ENCODE results near the gene MTA3.
"Not testable (repeated sequence)": the region's sequence is repeated elsewhere in the genome, so short reads cannot be mapped to it uniquely, and the experiment has no call there.

The MTA3 gene

DNA sequence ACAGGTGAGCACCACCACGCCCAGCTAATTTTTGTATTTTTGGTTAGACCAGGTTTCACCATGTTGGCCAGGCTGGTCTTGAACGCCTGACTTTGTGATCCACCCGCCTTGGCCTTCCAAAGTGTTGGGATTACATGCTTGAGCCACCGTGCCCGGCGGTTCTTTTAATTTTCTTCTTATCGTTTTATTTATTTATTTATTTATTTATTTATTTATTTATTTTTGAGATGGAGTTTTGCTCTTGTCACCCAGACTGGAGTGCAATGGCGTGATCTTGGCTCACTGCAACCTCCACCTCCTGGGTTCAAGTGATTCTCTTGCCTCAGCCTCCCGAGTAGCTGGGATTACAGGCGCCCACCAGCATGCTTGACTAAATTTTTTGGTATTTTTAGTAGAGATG is 59.6 kb downstream of the MTA3 start:
- WGBS (ENCODE audit: insufficient coverage, insufficient read length), result no CpG with 5 or more reads among the region's 10 CpGs
- not testable (repeated sequence) for H3K27ac ChIP-seq (ENCODE audit: low read length); H3K4me1 ChIP-seq (ENCODE audit: control insufficient read depth, insufficient read depth, low read length); H3K9me3 ChIP-seq (ENCODE audit: control insufficient read depth, insufficient read depth, low read length); H3K27me3 ChIP-seq (ENCODE audit: control insufficient read depth, insufficient read depth, low read length); DNase-seq (ENCODE audit: low read depth, low spot score); H3K4me3 ChIP-seq (ENCODE audit: low read length); H3K36me3 ChIP-seq (ENCODE audit: control insufficient read depth, insufficient read depth, low read length)

DNA sequence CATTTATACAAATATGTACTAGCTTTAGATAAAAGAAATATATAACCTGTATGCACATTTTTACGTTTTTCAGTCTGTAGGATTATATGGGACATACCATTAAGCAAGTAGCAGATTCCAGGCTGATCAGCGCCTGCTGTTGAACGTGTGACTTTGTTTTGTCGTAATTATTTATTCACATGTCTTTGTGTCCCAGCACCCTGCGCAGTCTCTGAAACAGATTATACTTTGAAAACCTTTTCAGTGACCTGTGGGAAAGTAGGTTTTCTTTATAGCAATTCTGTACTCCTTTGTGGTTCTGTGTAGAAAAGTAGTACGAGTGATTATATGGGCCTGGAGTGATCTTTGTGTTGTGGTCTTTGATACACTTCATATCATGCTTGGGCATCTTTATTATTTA is 68.5 kb downstream of the MTA3 start:
- Histone ChIP-seq H3K36me3 (ENCODE audit: control insufficient read depth, insufficient read depth, low read length) (no peaks in the 10 kb centered on the region), H3K27me3 (ENCODE audit: control insufficient read depth, insufficient read depth, low read length) (no peaks in the 10 kb centered on the region), H3K4me1 (ENCODE audit: control insufficient read depth, insufficient read depth, low read length) (no peaks in the 10 kb centered on the region), H3K4me3 (ENCODE audit: low read length) (no peak overlapping the region), H3K9me3 (ENCODE audit: control insufficient read depth, insufficient read depth, low read length) (no peaks in the 10 kb centered on the region), H3K27ac (ENCODE audit: low read length) (no peak overlapping the region)
- no CpG with 5 or more reads among the region's 6 CpGs for WGBS (ENCODE audit: insufficient coverage, insufficient read length)
- DNase-seq (ENCODE audit: low read depth, low spot score), result no peak

DNA sequence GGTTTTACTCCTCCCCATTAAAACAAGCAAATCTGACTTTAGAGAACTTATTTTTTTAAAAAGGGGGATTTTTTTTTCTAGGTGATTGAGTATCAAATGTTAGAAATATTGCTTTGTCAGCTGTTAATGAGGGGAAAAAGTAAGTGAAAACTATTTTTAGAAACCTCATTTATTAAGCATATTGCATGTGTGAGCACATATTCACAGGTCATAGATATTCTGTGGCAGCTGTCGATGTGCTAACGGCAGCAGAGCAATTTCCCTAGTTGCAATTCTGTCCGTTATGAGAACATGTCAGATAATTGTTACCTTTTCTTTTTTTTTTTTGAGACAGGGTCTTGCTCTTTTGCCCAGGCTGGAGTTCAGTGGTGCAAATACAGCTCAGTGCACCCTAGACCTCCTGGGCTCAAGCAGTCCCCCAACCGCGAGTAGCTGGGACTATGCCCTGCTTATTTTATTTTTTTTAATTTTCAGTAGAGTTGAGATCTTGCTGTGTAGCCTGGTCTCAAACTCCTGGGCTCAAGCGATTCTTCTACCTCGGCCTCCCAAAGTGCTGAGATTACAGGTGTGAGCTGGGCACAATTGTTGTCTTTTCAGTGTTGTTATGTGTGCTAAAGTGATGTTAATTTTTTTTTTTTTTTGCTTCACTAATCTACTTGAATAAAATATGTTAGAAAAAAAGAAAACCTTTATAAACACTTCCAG is 69.8 kb downstream of the MTA3 start:
- no peak for DNase-seq (ENCODE audit: low read depth, low spot score)
- Histone ChIP-seq H3K9me3 (ENCODE audit: control insufficient read depth, insufficient read depth, low read length) (no peaks in the 10 kb centered on the region), H3K36me3 (ENCODE audit: control insufficient read depth, insufficient read depth, low read length) (no peaks in the 10 kb centered on the region; the same call in 1 of the 2 replicates), H3K27ac (ENCODE audit: low read length) (no peak overlapping the region), H3K4me1 (ENCODE audit: control insufficient read depth, insufficient read depth, low read length) (no peaks in the 10 kb centered on the region), H3K27me3 (ENCODE audit: control insufficient read depth, insufficient read depth, low read length) (no peaks in the 10 kb centered on the region), H3K4me3 (ENCODE audit: low read length) (no peak overlapping the region)
- whole genome bisulfite sequencing (ENCODE audit: insufficient coverage, insufficient read length), result no CpG with 5 or more reads among the region's 7 CpGs

DNA sequence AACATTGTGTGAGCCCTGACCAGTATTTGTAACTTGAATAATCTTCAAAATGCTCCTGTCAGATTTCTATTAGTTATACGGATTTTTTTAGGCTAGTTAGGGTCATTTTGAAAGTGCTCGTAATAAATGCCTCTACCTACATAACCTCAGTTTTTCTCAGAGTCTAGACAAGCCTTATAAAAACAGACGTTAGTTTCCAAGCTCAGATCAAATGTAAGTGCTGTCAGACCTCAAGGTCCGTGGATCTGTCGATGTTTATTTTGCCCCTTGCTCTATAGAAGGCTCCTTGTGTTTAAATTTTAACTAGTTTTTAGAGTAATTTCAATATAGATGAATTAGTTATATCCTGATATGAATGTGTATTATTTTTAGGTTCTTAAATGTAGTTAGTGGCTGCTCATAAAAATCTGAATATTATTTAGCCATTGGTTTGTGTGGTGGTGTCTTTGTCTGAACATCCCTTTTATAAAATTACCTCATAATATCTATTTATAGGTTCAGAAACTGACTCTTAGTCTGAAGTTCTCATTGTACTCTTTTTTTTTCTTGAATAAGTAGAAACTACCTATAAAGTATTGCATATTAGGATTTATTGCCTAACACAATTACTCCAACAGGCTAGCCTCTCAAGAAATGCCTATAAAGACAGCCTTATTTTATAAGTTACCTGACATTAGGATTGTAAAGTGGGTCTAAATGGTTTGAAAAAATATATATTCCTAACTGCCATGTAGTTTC is 71.1 kb downstream of the MTA3 start:
- no CpG with 5 or more reads among the region's 5 CpGs for WGBS (ENCODE audit: insufficient coverage, insufficient read length)
- Histone ChIP-seq H3K9me3 (ENCODE audit: control insufficient read depth, insufficient read depth, low read length) (no peaks in the 10 kb centered on the region), H3K4me1 (ENCODE audit: control insufficient read depth, insufficient read depth, low read length) (no peaks in the 10 kb centered on the region), H3K4me3 (ENCODE audit: low read length) (no peak overlapping the region), H3K27ac (ENCODE audit: low read length) (no peak overlapping the region), H3K27me3 (ENCODE audit: control insufficient read depth, insufficient read depth, low read length) (no peaks in the 10 kb centered on the region), H3K36me3 (ENCODE audit: control insufficient read depth, insufficient read depth, low read length) (no peaks in the 10 kb centered on the region; the same call in 1 of the 2 replicates)
- no peak for DNase-seq (ENCODE audit: low read depth, low spot score)

DNA sequence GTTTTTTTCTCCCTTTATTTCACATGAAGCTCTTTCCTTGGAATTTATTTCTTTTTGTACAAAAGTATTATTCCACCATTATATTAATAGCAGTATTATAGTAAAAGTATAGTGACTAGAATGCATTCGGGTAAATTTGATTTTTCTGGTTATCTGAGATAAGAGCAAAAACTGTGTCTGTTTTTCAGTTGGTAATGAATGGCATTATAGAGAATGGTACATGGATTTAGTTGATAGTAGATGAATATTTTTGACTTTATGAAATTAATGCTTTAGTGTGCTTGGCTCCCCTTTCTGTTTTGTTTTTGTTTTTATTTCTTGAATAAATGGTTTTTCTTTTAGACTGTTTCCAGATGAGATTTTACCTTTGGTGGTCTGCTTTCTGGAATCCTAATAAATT is 71.8 kb downstream of the MTA3 start:
- no peaks in the 10 kb centered on the region for H3K9me3 ChIP-seq (ENCODE audit: control insufficient read depth, insufficient read depth, low read length)
- H3K27ac ChIP-seq (ENCODE audit: low read length), result no peak overlapping the region
- H3K4me1 ChIP-seq (ENCODE audit: control insufficient read depth, insufficient read depth, low read length), result no peaks in the 10 kb centered on the region
- no peaks in the 10 kb centered on the region; the same call in 1 of the 2 replicates for H3K36me3 ChIP-seq (ENCODE audit: control insufficient read depth, insufficient read depth, low read length)
- no peaks in the 10 kb centered on the region for H3K27me3 ChIP-seq (ENCODE audit: control insufficient read depth, insufficient read depth, low read length)
- no CpG with 5 or more reads among the region's 1 CpG for WGBS (ENCODE audit: insufficient coverage, insufficient read length)
- no peak for DNase-seq (ENCODE audit: low read depth, low spot score)
- no peak overlapping the region for H3K4me3 ChIP-seq (ENCODE audit: low read length)

DNA sequence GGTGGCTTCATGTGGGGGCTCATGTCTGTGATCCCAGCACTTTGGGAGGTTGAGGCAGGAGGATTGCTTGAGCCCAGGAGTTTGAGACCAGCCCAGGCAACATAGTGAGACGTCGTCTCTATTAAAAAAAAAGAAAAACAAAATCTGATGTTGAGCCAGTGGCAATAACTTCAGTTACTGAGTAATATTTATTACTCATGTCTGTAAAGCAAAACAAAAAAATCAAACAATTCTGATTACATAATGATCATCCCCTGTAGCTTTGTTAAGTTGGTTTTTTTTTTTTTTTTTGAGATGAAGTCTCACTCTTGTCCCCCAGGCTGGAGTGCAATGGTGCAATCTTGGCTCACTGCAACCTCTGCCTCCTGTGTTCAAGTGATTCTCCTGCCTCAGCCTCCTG is 73.9 kb downstream of the MTA3 start:
- H3K36me3 ChIP-seq (ENCODE audit: control insufficient read depth, insufficient read depth, low read length), result not testable (repeated sequence)

DNA sequence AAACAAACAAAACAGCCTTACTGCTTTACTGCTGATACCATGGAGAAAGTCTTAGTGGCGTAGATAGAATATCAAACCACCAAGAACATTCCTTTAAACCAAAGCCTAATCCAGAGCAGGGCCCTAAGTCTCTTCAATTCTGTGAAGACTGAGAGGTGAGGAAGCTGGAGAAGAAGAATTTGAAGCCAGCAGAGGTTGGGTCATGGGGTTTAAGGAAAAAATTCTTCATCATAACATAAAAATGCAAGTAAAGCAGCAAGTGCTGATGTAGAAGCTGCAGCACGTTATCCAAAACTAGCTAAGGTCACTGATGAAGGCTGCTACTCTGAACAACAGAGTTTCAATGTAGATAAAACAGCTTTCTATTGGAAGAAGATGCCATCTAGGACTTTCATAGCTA is 77.1 kb downstream of the MTA3 start:
- no peak for DNase-seq (ENCODE audit: low read depth, low spot score)
- WGBS (ENCODE audit: insufficient coverage, insufficient read length), result no CpG with 5 or more reads among the region's 2 CpGs
- H3K4me1 ChIP-seq (ENCODE audit: control insufficient read depth, insufficient read depth, low read length), result no peaks in the 10 kb centered on the region
- no peaks in the 10 kb centered on the region; the same call in 1 of the 2 replicates for H3K36me3 ChIP-seq (ENCODE audit: control insufficient read depth, insufficient read depth, low read length)
- no peaks in the 10 kb centered on the region for H3K9me3 ChIP-seq (ENCODE audit: control insufficient read depth, insufficient read depth, low read length)
- no peak overlapping the region for H3K4me3 ChIP-seq (ENCODE audit: low read length)
- H3K27me3 ChIP-seq (ENCODE audit: control insufficient read depth, insufficient read depth, low read length), result no peaks in the 10 kb centered on the region
- no peak overlapping the region for H3K27ac ChIP-seq (ENCODE audit: low read length)

More for the DNA sequence above, 73.9 kb downstream of the MTA3 start:
- not testable (repeated sequence) for H3K4me1 ChIP-seq (ENCODE audit: control insufficient read depth, insufficient read depth, low read length); H3K4me3 ChIP-seq (ENCODE audit: low read length); H3K9me3 ChIP-seq (ENCODE audit: control insufficient read depth, insufficient read depth, low read length); H3K27me3 ChIP-seq (ENCODE audit: control insufficient read depth, insufficient read depth, low read length); H3K27ac ChIP-seq (ENCODE audit: low read length); DNase-seq (ENCODE audit: low read depth, low spot score)
- WGBS (ENCODE audit: insufficient coverage, insufficient read length), result no CpG with 5 or more reads among the region's 2 CpGs

DNA sequence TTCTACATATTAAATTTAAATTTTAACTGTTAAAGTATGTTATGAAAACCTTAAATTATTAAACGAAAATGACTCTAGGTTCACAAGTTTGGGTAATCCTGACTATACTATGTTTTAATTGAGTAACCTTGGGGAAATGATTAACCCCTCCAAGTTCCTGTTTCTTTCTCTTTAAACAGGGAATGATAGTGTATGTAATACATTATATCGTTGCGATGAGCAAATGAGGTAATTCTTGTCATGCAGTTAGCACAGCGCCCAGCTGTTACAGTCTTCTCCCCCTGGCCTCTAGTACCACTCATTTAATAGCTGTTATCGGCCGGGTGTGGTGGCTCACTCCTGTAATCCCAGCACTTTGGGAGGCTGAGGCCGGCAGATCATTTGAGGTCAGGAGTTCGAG is 80.4 kb downstream of the MTA3 start:
- no peaks in the 10 kb centered on the region for H3K27me3 ChIP-seq (ENCODE audit: control insufficient read depth, insufficient read depth, low read length)
- no CpG with 5 or more reads among the region's 8 CpGs for WGBS (ENCODE audit: insufficient coverage, insufficient read length)
- no peak overlapping the region for H3K27ac ChIP-seq (ENCODE audit: low read length)
- H3K4me1 ChIP-seq (ENCODE audit: control insufficient read depth, insufficient read depth, low read length), result no peaks in the 10 kb centered on the region
- H3K9me3 ChIP-seq (ENCODE audit: control insufficient read depth, insufficient read depth, low read length), result no peaks in the 10 kb centered on the region
- H3K4me3 ChIP-seq (ENCODE audit: low read length), result no peak overlapping the region
- no peak for DNase-seq (ENCODE audit: low read depth, low spot score)
- no peaks in the 10 kb centered on the region; the same call in 1 of the 2 replicates for H3K36me3 ChIP-seq (ENCODE audit: control insufficient read depth, insufficient read depth, low read length)

DNA sequence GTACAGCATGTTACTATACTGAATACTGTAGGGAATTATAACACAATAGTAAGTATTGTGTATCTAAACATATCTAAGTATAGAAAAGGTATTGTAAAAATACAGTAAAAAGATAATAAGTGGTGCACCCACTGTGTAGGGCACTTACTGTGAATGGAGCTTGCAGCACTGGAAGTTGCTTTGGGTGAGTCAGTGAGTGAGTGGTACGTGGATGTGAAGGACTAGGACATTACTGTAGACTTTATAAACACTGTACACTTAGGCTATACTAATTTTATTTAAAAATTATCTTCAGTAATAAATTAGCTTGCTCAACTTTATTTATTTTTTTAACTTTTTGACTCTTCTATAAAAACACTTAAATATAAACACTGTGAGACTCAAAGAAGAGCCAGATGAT is 82.6 kb downstream of the MTA3 start:
- Histone ChIP-seq H3K27me3 (ENCODE audit: control insufficient read depth, insufficient read depth, low read length) (no peaks in the 10 kb centered on the region), H3K9me3 (ENCODE audit: control insufficient read depth, insufficient read depth, low read length) (no peaks in the 10 kb centered on the region), H3K4me3 (ENCODE audit: low read length) (no peak overlapping the region), H3K36me3 (ENCODE audit: control insufficient read depth, insufficient read depth, low read length) (no peaks in the 10 kb centered on the region; the same call in 1 of the 2 replicates), H3K4me1 (ENCODE audit: control insufficient read depth, insufficient read depth, low read length) (no peaks in the 10 kb centered on the region), H3K27ac (ENCODE audit: low read length) (no peak overlapping the region)
- no peak for DNase-seq (ENCODE audit: low read depth, low spot score)
- no CpG with 5 or more reads among the region's 1 CpG for WGBS (ENCODE audit: insufficient coverage, insufficient read length)

DNA sequence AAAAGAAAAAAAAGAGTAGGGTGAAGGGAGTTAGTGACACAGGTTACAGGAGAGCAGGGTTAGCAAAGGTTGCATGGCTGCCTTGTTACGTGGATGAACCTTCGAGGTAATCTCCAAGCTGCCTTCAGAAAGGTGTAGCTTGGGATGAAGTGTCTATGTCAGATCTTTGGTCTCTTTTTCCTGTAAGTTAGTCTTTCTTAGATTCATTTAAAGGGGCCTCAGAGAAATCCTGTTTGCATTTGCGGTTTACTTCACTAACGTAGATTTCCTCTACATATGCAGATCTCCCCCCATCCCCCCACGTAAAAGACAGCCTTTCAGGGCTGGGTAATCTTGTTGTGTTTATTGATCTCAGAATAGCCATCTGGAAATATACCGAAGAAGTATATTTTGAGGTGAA is 83.7 kb downstream of the MTA3 start:
- no peak for DNase-seq (ENCODE audit: low read depth, low spot score)
- Histone ChIP-seq H3K4me1 (ENCODE audit: control insufficient read depth, insufficient read depth, low read length) (no peaks in the 10 kb centered on the region), H3K36me3 (ENCODE audit: control insufficient read depth, insufficient read depth, low read length) (no peaks in the 10 kb centered on the region; the same call in 1 of the 2 replicates), H3K4me3 (ENCODE audit: low read length) (no peak overlapping the region), H3K9me3 (ENCODE audit: control insufficient read depth, insufficient read depth, low read length) (no peaks in the 10 kb centered on the region), H3K27me3 (ENCODE audit: control insufficient read depth, insufficient read depth, low read length) (no peaks in the 10 kb centered on the region), H3K27ac (ENCODE audit: low read length) (no peak overlapping the region)
- WGBS (ENCODE audit: insufficient coverage, insufficient read length), result no CpG with 5 or more reads among the region's 6 CpGs
